ENCODE data around the gene BMERB1.

The BMERB1 gene

DNA sequence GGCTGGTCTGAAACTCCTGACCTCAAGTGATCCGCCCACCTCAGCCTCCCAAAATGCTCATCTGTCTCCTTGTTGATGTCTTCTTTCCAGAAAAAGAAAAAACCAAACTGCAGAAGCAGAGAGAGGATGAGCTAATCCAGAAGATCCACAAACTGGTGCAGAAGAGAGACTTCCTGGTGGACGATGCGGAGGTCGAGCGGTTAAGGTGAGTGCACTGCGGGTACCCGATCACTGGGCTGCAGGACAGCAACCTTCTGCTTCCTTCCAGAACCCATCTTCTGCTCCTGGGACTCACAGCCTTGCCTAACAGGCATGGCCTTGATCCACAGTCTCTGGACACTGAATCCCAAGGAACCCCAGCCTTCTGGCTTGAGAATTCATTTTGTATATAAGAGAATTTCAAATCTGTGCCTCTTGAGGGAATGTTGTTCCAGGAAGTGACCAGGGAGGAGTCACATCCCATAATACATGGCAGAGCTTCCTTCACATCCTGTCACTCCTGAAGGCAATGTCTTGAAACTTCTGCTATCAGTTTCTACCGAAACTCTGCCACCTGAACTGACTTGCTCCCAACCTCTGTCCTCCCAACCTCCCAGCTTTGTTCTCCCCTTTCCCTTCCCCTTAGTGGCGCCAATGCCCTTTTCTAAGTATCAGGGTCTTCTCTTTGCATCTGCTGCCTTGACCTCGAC, 146.9 kb downstream of the BMERB1 start:
- no peak for DNase-seq (ENCODE audit: extremely low read depth in 1 of 2, low read depth in 1 of 2)

DNA sequence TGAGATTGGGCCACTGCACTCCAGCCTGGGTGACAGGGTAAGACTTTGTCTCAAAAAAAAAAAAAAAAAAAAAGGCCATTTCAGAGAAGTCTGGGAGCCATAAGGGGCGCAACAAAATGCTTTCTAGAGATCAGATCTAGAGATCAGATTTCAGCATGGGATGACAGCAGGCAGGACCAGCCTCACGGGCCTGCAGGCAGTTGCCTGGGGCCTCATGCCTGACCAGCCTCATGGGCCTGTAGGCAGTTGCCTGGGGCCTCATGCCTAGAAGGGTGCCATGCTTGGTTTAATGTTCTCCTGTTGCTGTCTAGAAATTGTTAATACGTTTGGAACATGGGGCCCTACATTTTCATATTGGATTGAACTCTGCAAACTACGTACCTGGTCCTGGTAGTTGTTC, 149.1 kb downstream of the BMERB1 start:
- DNase-seq (ENCODE audit: extremely low read depth in 1 of 2, low read depth in 1 of 2): no peak

DNA sequence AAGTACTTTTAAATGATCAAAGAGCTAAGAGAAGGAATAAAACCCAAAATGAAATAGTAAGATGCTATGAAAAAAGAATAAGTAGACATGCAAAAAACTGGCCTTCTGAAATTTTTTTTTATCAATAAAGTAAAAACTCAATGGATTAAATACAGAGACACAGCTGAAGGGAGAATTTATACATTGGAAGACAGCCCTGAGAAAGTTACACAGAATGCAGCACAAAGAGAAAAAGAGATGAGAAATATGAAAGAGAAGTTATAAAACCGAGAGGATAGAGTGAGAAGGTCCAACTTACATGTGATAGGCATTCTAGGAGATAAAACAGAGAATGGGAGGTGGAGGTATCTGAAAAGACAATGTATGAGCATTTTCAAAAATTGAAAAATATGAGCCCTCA, 151.6 kb downstream of the BMERB1 start:
- no peak for DNase-seq (ENCODE audit: extremely low read depth in 1 of 2, low read depth in 1 of 2)

DNA sequence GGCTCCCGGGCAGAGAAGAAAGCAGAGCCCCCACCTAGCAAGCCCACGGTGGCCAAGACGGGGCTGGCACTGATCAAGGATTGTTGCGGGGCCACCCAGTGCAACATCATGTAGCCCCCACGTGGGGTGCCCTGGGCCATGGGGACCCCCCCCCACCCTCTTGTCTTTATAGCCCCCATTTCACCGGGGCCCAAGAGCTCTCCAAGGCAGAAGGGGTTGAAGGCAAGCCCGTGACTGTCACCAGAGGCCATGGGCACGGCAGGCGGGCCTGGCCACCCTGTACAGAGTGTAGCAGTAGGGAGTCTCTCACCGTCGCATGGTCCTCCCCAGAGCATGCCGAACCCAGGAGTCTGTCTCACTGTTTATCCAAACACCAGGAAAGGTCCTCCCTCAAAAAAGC, 152.3 kb downstream of the BMERB1 start:
- no peak for DNase-seq (ENCODE audit: extremely low read depth in 1 of 2, low read depth in 1 of 2)

DNA sequence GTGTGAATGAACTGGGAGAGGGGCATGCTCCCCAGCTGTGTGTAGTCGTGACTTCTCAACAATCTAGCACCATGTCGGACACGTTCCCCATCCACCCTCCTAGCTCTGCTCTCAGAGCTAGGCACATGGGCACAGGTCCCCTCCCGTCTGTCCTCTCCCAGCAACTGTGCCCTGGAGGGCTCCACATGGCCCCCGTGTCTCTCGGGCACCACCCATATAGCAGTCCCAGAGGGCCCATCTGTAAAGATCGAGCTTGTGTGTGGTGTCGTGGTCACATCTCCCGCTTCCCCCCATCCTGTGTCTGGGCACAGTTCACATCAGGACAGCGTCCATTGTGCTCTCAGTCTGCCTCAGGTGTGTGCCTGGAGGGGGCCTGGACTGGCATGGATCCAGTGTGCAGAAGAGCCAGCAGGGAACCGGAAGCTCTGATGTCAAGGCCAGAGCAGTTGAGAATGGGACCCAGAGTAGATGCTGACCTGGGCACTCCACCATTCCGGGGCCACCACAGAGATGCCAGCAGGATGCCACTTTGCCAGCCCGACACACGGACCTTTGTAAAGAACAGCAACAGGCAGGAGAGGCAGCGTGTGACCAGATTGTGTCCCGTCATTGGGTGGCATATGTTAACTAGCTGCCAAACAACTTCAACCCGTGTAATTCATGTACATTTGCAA, 152.9 kb downstream of the BMERB1 start:
- DNase-seq (ENCODE audit: extremely low read depth in 1 of 2, low read depth in 1 of 2): no peak

DNA sequence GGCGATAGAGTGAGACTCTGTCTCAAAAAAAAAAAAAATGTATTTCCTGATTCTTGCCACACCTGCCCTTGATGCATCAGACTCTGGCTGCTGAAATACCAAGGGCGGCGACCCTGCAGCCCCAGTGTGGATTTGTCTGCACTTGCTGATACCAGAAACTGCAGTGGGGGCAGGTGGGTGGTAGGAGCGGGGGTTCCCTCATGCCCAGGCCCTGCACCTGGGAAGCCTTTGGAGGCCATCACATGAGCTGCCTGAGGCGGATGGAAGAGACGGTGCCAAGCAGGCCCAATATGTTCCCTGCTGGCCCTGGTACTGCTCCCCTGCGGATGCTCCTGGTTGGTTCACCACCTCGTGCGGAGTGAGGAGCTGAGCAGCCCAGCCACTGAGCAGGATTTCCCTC, 157.9 kb downstream of the BMERB1 start:
- no peak for DNase-seq (ENCODE audit: extremely low read depth in 1 of 2, low read depth in 1 of 2)

DNA sequence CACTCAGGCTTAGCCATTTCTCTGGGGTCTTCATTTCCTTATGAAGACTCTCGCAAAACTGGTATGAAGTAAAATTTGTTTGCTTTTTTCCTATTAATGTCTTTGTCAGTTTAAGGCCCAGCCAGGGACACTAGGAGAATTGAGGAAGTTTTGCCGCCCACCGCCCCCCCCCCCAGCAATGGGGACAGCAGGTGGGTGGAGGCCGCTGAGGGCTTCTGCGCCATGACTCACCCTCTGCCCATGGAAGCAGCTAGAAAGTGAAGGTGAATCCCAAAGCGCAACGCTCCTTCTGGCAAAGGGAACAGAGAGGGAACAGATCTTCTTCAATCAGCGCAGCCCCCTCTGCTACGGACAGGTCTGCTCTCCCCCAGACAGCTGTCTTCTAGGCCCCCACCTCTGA, 158.8 kb downstream of the BMERB1 start:
- no peak for DNase-seq (ENCODE audit: extremely low read depth in 1 of 2, low read depth in 1 of 2)

DNA sequence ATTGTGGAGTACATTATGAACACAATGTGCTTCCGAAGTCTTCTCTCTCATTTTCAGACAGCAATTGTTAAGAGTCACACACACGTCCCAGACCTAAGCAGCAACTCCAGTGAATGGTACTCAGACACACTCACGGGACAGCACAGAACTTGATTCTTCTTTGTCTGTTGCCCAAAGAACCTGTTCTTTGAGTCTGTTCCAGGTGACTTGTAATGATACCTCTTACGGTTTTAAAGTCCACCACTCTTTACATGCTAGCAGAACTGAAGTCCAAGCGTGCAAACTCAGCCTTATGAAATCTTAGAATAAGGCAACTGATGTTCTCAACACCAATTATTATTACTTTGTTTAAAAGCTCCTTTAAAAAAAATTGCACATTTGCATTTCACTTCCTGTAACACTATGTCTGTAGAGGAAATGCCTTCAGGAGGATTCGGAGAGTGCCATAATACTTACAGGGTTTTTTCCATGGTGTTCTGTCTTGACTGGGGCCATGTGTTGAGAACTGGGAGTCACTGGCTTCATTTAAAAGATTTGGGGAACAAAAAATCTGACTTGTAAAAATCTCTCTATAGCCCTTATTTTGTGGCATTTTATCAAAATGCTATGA, 160.4 kb downstream of the BMERB1 start:
- DNase-seq (ENCODE audit: extremely low read depth in 1 of 2, low read depth in 1 of 2): no peak

DNA sequence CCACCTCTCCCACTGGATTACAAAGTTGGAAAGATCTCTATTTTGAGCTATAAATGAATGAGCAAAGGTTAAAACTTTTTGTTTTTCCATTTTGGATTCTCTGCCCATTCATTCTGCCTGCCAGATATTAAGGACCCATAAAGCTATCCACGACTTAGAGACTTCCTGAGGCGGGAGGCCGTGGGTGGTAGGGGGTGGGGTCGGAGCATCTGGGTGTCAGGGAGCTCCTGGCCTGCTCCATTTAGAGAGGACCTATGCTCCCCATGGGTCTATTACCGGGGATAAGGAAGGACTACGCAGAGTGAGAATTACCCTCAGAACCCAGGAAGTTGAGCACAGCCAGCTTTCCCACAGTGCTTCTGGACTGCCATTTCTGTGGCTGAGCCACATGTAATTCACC, 162.7 kb downstream of the BMERB1 start:
- DNase-seq (ENCODE audit: extremely low read depth in 1 of 2, low read depth in 1 of 2): no peak

DNA sequence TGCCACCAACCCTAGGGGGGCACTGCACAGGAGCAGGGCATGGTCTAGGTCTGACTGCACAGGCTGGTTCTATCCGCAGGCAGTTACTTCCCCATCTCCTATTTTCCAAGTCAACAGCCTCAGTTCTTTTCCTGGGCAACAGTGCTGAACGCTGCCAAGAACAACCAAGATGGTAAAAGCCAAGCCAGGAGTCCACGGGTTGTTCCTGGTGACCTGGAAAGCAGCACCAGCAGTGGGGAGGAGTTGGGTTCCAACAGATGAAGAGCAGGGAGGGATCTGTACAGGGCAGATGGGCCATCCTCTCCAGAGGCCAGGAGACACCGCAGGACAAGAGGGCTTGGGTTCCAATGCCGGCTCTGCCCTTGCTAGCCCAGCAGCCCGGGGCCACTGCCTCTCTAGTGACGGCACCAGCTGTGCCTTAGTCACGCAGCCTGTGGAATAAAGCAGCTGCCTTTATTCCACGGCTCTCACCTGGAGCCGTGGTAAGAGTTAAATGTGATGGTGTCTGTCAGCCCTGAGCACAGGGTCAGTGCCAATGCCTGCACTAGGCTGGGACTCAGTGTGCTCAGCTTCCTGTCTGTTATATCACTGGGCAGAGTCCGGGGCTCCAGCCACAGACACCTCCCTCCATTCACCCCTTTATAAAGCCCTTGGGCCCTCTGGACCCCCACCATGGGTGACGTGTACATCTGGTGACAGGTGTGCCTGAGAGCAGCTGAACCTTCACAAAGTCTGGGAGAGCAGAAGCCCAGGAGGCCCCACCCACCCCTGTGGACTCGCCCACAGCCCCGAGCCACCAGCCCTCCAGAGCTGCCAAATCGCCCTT, 163.6 kb downstream of the BMERB1 start:
- DNase-seq (ENCODE audit: extremely low read depth in 1 of 2, low read depth in 1 of 2): no peak

DNA sequence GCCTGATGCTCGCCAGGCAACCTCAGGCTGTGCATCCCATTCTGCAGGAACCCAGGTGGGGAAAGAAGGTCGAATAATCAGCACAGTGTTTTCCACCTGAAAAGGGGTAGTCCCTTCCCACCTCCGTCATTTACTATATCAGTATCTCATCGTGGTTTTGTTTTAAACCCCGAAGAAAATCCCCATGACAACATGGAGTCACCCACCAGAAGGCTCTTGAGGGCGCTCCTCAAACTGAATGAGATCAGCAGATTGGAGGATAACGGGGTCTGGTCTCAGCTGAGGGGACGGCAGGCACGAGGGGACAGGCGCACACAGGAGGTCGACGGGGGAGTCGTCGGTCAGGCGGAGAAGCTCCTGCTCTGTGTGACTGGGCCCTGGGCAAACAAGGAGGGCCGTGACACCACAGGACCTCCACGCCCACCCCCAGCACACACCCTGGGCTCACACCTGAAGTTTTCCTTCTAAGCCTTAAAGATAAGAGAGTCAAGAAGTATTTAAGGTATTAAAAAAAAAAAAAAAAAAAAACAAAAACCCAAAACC, 164.3 kb downstream of the BMERB1 start:
- DNase-seq (ENCODE audit: extremely low read depth in 1 of 2, low read depth in 1 of 2): peak in 1 of 2 donors; percentile 11

DNA sequence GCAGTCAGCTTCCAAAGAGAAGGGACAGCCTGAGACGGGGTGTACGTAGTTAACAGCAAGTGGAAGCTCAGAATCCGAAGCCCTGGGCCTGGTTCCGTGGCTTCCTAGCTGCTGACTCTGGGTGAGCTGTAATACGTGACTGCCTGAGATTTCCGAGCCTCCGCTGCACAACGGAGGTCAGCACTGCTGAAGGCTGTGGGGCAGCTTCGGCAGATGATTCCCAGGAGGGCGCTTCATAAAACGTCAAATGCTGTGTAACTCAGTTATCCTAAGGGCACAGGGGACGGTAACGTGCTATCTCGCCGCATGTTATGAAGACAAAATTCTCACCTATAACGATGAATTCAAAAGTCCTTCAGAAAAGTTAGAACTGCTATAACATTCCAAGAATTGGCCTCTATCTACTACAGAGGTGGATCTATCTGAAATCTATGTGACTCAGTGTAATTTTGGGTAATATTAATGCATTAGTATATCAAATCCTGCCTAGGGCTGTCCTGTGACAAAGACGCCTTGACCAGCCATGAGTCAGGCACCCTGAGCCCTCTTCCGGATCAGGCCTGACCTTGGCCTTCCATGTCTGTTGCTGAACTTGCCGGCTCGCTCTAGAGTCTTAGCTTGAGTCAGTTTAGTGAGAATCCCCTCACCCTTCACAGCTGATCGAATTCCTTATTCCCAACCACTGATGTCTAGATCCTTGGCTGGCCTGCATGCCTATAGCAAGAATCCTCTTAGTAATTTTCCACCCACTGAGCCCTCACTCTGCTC, 165.1 kb downstream of the BMERB1 start:
- DNase-seq (ENCODE audit: extremely low read depth in 1 of 2, low read depth in 1 of 2): no peak

DNA sequence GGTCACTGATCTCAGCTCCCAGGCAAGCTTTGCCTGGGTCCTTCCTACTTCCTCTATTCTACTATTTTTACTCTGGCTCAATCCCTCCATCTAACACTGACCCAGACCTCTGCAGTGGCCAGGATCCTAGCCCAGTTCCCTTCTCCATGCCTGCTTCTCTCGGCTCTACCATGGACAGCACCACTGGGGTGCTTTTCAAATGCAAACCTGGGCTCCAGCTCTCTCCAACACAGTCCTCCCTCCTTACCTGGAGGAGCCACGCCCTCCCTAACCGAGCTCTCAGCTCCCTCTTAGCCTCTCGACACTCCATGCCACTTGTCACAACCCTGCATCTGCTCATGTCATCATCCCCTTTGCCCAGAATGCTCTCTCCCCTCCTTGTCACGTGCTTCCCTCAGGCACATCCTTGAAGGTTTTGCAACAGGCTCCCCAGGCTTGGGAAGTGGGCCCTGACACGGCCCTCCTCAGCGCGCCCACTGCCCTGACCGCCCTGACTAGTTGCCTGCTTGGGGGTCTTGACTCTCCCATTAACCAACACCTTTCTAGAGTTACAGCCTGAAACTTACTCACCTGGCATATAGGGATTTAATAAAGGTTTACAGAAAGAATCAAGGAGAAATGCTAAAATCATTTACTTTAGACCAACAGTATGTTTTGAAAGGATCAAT, 167.0 kb downstream of the BMERB1 start:
- DNase-seq (ENCODE audit: extremely low read depth in 1 of 2, low read depth in 1 of 2): no peak

DNA sequence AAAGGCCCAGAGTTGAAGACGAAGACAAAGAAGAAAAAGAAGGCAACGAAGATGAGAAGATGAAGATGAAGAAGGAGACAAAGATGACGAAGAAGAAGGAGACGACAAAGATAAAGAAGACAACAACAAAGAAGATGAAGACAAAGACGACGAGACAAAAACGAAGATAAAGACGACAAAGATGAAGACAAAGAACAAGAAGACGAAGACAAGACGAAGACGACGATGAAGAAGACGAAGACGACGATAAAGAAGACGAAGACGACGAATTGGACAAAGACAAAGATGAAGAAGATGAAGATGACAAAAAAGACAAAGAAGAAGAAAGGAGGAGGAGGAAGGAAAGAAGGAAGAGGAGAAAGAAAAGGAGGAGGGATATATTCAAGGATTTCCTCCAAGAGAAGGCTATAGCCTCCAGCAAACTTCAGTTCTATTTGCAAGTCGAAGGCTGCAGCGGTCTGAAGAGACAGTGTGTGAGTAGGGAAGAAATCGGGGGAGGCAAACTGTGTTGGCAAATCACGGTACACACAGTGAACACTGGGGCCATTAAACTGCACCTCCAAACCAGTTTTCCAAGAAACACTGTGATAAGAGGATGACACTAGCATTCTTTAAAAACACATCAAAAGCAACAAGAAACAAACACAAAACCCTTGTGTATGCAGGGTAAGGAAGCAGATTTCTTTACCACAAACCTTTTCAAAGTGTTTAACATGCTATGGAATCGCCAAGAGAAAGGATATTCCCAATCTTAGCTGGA, 168.1 kb downstream of the BMERB1 start:
- DNase-seq (ENCODE audit: extremely low read depth in 1 of 2, low read depth in 1 of 2): no peak

DNA sequence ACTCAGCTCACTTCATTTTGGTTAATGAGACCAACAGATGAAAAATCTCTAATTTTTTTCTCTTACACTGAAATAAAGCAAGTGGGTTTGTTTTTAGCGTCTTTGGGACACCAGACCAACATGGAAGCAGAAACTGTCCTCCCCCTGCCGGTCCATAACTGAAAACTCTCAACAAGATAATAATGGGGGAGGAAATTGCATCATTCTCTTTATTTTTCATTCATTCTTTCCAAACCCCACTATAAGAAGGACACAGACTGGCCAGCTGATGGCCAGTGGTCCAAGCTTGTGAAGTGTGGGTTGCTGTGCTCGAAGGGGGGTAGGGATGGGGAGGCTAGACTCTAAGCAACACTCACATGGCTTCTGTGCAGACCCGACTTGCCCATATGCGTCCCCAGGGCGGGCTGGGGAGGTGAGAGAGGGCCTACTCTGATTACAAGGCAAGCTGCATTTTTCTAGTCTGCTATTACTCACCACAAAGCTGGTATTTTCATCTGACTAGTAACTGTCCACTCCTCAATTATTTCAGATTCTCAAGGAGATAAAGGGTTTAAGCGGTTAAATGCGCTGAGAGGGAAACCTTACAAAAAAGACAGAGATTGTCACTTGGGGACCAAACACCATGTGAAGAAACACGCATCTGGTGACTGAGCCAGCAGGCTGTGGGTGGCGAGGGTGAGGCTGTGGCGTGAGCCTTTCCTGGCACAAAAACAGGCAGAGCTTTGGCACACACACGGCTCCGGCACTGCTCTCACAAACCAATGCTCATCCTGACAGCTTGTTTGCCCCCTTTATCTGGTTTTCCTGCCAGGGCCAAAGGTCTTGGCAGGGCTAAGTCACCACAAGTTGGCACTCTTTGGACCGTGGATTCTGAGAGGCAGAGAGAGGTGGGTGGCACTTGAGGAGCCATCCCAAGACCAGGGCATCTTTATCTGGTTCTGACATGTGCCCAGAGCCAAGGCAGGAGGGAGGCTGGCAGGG, 170.4 kb downstream of the BMERB1 start:
- no peak for DNase-seq (ENCODE audit: extremely low read depth in 1 of 2, low read depth in 1 of 2)

DNA sequence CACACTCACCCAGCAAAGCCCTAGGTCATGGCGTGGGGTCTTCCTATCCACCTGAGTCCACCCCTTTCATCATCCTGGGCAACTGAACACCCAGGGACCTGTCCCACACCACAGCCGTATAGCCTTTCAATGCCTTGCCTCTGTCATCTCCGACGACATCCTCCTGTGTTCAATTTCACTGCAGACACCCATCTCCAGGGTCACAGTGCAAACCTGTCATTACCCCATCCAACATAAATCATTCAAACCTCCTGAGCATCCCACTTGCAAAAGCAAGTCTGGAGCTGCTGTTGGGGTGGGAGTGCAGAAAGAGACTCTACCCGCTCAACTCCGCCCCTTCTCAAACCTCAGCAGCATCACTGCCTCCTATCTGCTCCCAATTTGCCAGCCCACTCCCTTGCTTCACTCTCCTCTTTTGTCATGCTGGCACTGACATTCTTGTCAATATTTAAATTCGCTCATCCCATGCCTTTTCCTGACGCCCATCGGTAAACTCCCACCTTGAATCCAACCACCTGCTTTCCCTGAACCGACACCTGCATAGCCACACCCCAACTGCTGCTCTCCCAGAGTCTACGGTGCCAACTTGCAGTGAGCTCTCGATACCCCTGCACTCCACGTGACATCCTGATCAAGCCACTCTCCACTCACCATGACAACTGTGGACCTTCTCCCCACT, 171.6 kb downstream of the BMERB1 start:
- DNase-seq (ENCODE audit: extremely low read depth in 1 of 2, low read depth in 1 of 2): no peak

DNA sequence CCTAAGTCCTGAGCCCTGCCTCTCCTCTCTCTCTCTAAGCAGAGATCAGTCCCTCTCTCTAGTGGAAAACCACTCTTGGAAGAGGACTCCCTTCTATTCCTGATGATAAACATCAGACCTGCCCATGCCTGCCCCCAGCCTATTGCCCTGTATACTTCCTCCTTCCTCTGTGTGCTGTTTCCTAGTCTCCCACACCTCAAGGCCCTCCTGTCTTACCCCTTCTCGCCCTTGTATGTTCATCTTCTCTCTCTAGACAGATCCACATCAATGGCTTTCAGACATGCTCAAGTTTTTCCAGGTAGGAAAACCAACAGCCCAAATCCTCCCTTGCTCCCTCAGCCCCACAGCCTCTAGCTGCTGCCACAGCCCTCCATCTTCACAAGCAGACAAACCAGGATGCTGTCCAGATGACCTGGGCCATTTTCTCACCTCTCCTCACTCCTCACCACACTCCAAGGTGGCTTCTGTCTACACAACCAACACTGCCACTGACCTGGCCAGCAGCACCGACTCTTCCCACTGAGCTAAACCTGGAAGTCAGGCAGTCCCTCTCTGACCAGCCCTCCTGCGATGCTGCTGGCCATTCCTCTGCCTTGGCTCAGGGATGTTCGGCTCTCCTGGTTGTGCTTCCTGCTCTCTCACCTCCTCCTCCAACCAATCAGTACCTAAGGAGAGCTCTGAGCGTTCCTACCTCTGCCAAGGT, 172.3 kb downstream of the BMERB1 start:
- DNase-seq (ENCODE audit: extremely low read depth in 1 of 2, low read depth in 1 of 2): no peak
